Hematopoietic multipotent progenitor cell treated with erythropoietin and hydrocortisone succinate and interleukin-3 and kit ligand, for 8 days (in vitro differentiated cells): Measurements from ENCODE around the gene TMEM151A.
"Not testable (repeated sequence)": the region's sequence is repeated elsewhere in the genome, so short reads cannot be mapped to it uniquely, and the experiment has no call there.

Experiments
- DNase-seq: peaks from one replicate; pipeline ENCODE4 v3.0.0-alpha.2; 2015

The TMEM151A gene

DNA sequence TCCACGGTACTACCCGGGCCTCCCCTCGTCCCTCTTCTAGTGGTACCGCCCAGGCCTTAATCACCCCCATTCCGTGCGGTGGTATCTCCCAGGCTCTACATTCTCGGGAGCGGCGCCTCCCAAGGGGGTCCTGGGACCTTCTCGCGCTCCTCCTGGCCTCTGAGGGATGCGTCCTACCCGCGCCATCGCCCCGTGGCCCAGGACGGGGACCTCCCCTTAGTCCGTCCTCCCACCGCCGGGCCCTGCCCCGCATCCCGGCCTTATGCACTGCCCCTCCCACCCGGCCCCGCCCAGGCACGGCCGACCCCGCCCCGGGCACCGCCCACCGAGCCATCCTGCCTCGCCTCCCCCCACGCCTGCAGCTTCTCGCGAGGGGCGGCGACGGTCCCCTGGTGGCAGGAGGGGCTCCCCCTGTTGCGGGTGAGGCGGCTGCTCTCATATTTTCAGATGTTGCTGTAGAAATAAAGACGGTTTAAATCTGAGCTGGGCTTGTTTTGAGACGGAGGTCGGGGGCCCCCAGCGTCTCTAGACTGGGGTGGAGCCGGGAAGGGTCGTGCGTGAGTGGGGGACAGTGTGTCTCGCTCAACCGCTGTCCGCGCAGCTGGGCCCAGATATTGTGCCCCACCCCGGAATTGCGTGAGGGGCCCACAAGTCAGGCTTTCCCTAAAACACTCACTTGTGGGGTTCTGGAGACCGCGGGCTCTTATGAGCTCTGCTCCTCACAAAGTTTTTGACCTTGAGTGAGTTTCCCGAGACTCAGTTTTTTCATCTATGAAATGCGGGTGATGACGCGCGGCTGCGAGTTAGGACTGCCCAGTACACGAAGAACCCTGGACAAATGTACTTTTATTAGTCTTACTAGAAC, 24.1 kb upstream of the TMEM151A start:
- DNase-seq, result peak; percentile 77

- peak; percentile 99 for DNase-seq
These were observed 23.3 kb upstream of the TMEM151A start, which contains the start of gene RAB1B for GRCh38 chr11:66268244-66268951. RAB1B (plus strand) TSS chr11:66268639; CDS start chr11:66268680, 41 bp downstream.

GRCh38 chr11:66268952-66269905, 22.5 kb upstream of the TMEM151A start:
- DNase-seq, result peak; percentile 39

DNA sequence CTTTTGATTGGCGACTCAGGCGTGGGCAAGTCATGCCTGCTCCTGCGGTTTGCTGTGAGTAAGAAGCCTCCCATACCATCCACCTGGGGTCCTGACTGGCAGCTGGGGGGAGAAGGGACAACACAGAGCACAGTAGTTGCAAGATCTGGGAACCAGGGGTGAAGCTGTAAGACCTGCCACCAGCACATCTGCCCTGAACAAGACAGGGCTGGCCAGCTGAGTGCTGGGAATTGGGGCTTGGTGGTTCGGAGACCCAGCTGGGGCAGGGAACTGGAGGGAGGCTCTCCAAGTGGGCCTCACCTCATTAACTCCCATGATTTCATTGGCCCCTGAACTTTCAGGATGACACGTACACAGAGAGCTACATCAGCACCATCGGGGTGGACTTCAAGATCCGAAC, 19.9 kb upstream of the TMEM151A start:
- DNase-seq, result no peak

DNA sequence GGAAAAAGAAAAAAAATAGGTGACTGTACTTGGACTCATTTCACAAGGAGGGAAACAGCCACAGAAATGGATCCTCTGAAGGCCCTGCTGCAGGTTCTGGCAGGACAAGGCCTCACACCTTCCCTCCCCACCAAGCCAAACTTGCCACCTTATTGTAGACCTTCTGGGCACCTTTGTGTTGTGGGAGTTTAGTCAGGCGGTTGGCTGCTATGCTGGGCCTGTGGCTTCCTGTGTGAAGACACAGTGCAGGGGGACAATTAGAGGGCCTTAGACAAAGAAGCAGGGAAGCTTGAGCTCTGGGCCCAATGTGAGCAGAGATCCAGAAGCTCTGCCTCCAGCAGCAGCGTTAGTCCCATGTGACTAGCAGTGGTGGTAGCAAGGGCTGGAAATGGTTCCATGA, 19.1 kb upstream of the TMEM151A start:
- no peak for DNase-seq

- DNase-seq, result no peak
These were observed 17.5 kb upstream of the TMEM151A start for GRCh38 chr11:66274219-66274618.

DNA sequence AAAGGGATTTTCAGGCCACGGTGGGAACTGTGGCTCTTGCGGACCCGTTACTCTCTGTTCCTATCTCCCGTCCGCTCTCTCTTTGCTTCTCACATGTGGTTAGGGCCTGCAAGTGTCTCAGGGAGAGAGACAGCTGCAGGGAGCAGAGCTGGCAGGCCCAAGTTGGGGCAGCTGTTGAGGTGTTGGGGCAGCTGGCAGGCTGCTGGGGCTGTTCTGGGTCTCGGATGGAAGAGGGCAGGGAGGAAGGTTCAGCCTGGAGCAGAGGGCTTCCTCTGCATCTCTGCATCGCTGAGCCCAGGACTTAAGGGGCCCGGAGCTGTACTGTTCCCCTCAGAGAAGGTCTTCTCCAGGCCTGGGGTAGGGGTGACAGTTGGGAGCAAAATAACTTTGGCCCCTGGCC, 16.3 kb upstream of the TMEM151A start:
- no peak for DNase-seq

DNA sequence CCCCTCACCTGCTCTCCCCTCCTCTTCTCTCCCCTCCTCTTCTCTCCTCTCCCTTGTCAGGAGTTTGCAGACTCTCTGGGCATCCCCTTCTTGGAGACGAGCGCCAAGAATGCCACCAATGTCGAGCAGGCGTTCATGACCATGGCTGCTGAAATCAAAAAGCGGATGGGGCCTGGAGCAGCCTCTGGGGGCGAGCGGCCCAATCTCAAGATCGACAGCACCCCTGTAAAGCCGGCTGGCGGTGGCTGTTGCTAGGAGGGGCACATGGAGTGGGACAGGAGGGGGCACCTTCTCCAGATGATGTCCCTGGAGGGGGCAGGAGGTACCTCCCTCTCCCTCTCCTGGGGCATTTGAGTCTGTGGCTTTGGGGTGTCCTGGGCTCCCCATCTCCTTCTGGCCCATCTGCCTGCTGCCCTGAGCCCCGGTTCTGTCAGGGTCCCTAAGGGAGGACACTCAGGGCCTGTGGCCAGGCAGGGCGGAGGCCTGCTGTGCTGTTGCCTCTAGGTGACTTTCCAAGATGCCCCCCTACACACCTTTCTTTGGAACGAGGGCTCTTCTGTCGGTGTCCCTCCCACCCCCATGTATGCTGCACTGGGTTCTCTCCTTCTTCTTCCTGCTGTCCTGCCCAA, 15.6 kb upstream of the TMEM151A start:
- DNase-seq, result no peak

- DNase-seq, result not testable (repeated sequence)
These were observed 15.1 kb upstream of the TMEM151A start for GRCh38 chr11:66276619-66277018.

DNA sequence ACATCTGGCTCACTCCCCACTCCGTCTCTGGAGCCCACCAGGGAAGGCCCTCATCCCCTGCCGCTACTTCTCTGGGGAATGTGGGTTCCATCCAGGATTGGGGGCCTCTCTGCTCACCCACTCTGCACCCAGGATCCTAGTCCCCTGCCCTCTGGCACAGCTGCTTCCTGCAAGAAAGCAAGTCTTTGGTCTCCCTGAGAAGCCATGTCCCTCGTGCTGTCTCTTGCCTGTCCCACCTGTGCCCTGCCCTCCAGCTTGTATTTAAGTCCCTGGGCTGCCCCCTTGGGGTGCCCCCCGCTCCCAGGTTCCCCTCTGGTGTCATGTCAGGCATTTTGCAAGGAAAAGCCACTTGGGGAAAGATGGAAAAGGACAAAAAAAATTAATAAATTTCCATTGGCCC, 14.6 kb upstream of the TMEM151A start:
- not testable (repeated sequence) for DNase-seq

GRCh38 chr11:66277471-66278362, 14.0 kb upstream of the TMEM151A start, which contains the start of gene CNIH2:
CNIH2 (plus strand) TSS chr11:66278175; CDS start chr11:66278457, 282 bp downstream.
- no peak for DNase-seq

- DNase-seq, result peak; percentile 16
These were observed 13.2 kb upstream of the TMEM151A start for GRCh38 chr11:66278363-66279091.

GRCh38 chr11:66279092-66279734, 12.5 kb upstream of the TMEM151A start:
- no peak for DNase-seq

- no peak for DNase-seq
These were observed 11.3 kb upstream of the TMEM151A start for GRCh38 chr11:66280428-66280827.

DNA sequence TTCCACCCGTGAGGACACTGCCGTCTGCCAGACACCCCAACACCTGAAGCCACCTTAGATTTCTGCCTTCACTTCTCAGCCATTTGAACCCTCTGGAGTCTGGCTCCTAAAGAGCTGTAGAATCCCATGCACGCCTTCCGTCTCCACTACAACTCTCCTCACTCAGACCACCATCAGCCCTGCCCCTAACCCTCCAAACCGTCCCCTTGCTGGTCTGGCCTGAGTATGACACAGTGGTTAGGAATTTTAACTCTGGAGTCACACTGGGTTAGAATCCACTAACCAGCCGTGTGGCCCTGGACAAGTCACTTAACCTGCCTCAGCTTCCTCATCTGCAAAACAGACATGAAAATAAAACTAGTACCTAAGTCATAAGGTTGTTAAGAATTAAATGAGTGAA, 10.7 kb upstream of the TMEM151A start:
- DNase-seq, result no peak

DNA sequence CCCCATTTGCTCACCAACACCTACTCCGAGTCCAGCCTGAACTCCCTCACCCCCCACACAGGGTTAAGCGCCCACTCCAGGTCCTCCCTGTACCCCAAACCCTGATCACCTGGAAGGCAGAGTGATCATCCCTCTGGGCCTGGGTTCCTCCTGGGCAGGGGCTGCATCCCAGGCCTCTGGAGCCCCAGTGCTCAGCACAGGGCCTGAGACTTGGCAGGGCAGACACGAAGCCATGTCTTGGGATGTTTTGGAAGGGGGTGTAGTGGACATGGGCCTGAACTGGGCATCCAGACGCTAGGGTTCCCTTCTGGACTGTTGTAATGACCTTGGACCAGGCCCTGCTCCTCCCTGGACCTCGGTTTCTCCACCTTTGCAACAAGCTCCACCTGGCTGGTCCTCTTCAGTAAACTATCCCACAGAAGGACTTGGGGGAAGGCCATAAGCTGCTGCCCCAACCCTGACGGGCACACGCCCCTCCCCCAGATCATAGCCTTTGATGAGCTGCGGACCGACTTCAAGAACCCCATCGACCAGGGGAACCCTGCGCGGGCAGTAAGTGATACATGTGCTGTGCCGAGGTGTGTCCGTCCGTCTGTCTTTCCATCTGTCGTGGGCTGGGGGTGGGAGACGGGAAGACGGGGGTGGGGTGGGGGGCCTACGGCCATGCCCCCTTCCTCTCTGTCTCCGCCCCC, 9.8 kb upstream of the TMEM151A start:
- no peak for DNase-seq

- DNase-seq, result peak; percentile 96
These were observed 8.9 kb upstream of the TMEM151A start for GRCh38 chr11:66282468-66283455.
